Measurements from ENCODE around the gene WDR7.

Gene WDR7

GRCh38 chr18:57050310-57050949 is 399.3 kb downstream of the WDR7 start:
- DNase-seq, result no peak

GRCh38 chr18:57051021-57051656 is 400.0 kb downstream of the WDR7 start:
- no peak for DNase-seq

- DNase-seq, result no peak
Measured at GRCh38 chr18:57051657-57052044, 400.5 kb downstream of the WDR7 start.

- DNase-seq, result no peak
Measured at GRCh38 chr18:57052173-57052572, 401.0 kb downstream of the WDR7 start.

GRCh38 chr18:57052759-57053158 is 401.6 kb downstream of the WDR7 start:
- no peak for DNase-seq

- DNase-seq, result peak; percentile 9
Measured at GRCh38 chr18:57054891-57055290, 403.7 kb downstream of the WDR7 start.

- no peak for DNase-seq
Measured at GRCh38 chr18:57057890-57058289, 406.7 kb downstream of the WDR7 start.

GRCh38 chr18:57058734-57059133 is 407.6 kb downstream of the WDR7 start:
- no peak for DNase-seq

- no peak for DNase-seq
Measured at GRCh38 chr18:57059366-57059765, 408.2 kb downstream of the WDR7 start.

GRCh38 chr18:57060814-57061213 is 409.7 kb downstream of the WDR7 start:
- DNase-seq, result no peak

GRCh38 chr18:57062178-57062577 is 411.0 kb downstream of the WDR7 start:
- DNase-seq, result no peak

GRCh38 chr18:57062844-57063243 is 411.7 kb downstream of the WDR7 start:
- DNase-seq, result no peak

GRCh38 chr18:57063601-57064103 is 412.5 kb downstream of the WDR7 start:
- DNase-seq, result no peak

GRCh38 chr18:57073501-57074187 is 422.5 kb downstream of the WDR7 start:
- no peak for DNase-seq

- DNase-seq, result no peak
Measured at GRCh38 chr18:57075716-57076400, 424.7 kb downstream of the WDR7 start.

- no peak for DNase-seq
Measured at GRCh38 chr18:57077005-57077765, 426.0 kb downstream of the WDR7 start.

GRCh38 chr18:57077786-57078552 is 426.8 kb downstream of the WDR7 start:
- no peak for DNase-seq

GRCh38 chr18:57078614-57079013 is 427.5 kb downstream of the WDR7 start:
- DNase-seq, result no peak

GRCh38 chr18:57080479-57080878 is 429.3 kb downstream of the WDR7 start:
- DNase-seq, result no peak

- no peak for DNase-seq
Measured at GRCh38 chr18:57081899-57082298, 430.7 kb downstream of the WDR7 start.

GRCh38 chr18:57083485-57083884 is 432.3 kb downstream of the WDR7 start:
- DNase-seq, result no peak
